GM18526 (cell line): ENCODE results near the gene ZNF217.

Experiments
- POLR2A ChIP-seq: IDR thresholded peaks from 3 replicates; pipeline ENCODE4 v1.6.1; 2011; ENCODE audit not compliant: insufficient read length; ENCODE audit errors: extremely low read depth

ZNF217 gene

DNA sequence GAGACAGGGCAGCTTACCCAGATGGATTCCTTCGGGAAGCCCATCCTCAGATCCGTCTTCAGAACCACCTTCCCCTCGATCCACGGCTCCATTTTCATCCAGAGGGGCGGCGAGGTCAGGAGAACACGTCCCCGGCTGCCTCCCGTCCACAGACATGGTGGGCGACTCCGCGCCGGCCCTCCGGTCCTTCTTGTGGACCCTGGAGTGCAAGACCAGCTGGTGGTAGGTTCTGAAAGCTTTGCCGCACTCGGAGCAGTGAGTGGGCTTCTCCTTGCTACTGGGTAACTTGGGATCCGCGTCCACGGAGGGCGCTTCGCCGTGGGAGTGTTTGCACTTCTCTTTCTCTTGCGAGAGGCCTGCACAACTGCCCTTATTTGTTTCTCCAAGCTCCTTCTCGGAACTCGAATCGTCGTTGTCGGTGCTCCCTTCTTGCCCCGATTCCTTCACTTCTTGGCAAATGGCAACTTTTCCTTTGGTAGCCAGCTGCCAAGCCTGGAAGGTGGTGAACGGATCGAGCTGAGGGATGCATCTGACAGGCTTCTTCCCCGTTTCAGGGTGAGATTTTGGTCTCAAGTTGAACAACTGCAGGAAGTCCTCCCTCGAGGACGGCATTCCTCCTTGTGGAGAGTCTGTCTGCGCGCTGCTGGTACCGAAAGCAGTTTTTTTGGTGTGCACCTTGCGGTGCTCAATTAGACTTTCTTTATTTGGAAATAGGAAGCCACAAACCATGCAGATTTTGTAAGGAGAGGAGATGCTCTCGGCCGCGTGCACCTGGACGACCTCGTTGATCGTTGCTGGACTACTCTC is 12.0 kb downstream of the ZNF217 start:
- peak; percentile 4 for TF ChIP-seq POLR2A

DNA sequence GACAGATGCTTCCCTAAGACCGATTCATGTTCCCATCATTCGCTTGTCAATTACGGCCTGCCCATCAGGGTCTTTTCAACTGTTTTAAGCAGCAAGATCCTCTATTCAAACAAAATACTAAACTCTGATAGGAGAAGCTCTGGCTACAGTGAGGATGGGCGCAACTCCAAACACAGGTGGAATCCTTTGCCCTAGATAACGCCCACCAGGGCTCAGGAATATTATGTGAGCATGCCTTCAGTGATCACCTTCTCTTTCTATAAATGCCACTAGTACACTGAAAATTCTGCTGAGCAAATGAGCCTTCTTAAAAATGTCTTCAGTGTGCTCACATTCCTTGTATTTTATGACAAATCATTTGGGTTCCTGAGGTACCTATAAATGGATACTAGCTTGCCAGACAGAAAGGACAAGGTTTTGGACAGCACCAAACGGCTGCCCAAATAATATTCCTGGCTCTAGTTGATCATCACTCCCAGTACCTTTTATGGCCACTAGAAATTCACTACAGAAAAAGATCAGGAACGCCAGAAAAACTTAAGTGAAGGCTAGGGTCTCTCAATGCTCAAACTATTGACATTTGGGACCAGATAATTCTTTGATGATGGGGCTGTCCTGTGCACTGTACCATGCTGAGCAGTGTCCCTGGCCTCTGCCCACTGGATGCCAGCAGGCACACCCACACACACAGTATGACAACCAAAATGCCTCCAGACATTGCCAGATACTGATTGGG is 13.1 kb downstream of the ZNF217 start:
- TF ChIP-seq POLR2A, result no peak

DNA sequence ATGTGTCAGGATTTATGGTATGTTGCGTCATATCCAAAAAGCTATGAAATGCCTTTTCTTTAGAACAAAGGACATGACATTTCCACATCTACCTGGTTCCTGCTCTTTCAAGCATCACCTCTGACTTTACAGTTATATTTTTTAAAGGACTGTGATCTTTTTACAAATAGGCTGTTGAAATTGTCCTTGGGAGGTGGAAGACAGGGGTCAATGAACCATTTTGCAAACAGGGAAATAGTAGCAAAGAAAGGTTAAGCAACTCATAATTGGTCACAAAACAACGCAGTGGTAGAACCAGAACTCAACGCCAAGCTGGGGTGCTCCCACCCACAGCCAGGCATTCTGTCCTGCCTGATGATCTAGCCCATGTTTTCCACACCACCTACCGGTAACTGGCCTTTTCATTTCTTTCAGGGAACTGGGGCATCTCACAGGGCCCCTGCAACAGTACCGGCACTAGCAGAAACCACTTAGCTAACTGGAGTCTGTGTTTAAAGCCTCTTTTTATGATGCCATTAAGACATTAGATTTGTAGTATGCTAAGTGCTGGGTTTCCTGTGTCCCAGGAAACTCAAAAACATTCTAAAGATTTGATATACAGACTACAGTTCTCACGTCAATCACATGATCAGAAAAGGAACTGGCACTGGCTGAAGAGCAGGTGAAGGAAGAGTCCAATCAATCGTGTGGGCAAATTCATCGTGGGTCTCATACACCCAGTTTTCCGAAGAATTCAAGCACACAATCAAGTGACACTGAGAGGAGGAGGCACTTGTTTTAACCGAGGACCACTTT is 13.9 kb downstream of the ZNF217 start:
- TF ChIP-seq POLR2A, result no peak

DNA sequence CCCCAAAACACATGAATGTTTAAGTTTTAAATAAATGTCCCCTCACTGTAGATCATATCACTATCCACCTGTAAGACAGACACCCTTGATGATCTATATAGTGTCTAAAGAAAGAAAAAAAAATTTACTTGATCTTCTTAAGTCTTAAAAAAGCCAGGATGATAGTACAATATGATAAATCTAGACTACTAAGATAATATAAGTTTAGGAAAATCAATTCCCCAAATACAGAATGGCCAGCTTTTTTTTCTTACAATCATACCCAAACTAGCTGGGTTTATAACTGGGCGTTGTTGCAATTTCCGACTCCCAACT is 14.4 kb downstream of the ZNF217 start:
- TF ChIP-seq POLR2A, result no peak

DNA sequence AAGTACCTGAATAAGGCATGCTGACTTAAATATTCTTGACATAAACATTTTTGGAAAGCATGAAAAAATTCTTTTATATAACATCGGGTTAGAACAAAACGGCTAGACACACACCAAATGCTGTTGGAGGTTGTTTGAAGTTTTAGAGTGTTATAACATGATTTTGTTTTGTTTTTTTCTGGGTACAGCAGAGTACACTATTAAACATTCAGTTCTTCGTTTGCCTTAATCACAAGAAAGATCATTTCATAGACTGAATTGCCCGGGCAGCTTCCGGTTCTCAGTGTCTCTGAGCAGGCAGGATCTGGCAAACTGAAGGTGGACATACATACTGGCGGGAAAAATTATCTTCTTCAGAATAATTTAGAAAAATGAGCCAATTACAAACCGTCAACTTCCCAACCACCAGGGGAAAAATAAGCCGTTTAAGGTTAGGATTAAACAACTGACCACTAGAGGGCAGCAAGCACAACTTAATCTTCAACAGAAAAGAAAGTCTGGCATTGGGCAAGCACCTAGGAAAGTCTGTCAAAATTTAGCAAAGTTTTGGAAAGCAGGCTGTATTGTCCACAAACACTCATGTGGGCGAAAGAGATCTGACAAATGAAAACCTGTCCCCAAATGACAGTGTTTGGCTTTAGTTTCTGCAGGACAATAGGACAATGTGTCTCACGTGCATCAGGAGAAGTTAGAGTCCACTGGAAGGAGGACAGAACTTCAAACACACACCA is 15.0 kb downstream of the ZNF217 start:
- no peak for TF ChIP-seq POLR2A

DNA sequence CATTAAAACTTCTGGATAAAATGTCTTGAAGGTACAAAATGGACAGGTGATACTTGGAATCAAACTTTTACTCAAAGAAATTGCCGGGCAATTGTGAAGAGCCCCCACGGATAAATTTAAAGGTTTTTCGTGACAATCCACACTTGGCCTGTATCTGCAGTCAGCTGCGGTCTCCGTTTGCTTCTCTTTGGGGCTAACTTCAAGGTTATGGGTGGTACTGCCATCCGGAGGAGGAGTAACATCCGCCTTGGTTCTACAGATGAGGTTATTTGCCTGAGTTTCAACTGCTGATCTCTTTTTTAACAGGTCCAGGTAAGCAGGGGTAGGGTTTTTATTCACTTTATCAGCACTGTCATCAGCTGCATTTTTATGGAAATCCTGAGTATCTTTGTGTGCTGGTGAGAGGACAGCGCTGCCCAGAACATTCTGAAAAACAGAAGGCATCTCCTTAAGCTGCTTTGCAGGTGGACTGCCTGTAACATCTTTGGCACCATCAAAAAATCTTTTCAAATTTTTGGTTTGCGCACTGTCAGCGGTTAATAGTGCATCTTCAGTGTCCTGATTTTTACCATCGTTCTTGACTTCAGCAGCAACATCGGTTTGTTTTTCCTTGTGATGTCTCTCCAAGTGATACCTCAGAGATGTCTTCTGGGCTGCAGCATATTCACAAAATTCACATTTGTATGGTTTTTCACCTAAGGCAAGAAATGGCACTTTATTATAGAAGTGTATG is 16.9 kb downstream of the ZNF217 start:
- no peak for TF ChIP-seq POLR2A

DNA sequence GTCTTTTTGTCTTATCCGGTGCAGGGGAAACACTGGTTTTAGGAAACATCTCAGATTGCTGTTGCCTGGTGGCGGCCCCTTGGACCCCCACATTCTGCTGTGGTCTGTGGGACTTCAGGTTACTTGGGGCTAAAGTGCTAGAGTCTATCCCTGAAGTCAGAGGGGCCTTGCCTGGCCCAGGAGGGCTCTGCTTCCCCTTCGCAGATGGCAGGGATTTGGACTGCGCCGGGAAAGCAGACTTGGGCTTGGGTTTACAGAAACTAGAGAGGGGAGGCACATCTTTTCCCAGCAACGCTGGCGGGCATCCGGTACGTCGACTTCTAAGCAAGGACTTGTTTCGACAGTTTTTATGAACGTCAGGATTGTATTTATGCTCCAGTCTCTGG is 17.5 kb downstream of the ZNF217 start:
- no peak for TF ChIP-seq POLR2A

DNA sequence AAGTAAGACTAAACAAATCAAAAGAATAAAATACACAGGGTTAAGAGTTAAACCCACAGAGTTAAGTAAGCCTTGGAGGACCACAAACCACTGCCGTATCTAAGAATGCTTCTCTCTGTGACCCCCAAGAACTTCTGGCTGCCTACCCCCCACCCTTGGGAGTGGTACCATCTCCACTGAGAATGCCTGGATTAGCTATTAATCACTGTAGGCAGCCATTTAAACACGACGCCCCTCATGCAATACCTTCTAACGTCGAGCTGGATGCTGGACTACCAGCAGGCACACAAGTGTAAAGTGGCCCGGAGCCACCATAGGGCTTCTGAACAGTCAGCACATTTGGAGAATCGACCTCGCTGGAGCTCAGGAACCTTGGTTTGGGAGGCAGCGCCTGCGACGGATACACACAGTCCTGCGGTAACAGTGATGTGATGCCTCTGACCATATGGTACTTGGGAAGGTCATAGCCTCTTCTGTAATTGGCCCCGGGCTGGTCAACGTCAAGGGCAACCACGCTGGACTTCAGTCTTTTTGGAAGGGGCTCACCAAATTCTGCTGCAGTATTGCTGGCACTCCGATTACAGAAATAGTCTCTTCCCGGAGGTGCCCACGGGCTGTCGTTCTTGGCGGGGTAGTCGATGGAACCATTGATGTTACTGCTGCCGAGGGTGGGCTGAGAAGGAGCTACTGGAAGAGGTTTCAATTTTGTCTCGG is 18.0 kb downstream of the ZNF217 start:
- no peak for TF ChIP-seq POLR2A

DNA sequence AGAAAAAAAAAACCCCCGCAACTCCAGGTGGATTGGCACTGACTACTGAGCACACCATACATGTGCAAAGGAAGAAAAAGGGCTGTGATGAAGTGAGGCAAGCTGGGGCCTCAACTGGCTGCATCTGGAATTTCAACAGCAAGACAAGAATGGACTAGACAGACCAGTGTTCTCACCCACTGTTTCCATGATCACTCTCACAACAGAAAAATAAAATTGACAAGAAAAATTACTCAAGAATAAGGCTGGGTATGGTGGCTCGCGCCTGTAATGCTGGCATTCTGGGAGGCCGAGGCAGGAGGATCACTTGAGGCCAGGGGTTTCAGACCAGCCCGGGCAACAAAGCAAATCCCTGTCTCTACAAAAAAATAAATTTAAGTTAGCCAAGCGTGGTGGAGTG is 18.8 kb downstream of the ZNF217 start:
- no peak for TF ChIP-seq POLR2A

DNA sequence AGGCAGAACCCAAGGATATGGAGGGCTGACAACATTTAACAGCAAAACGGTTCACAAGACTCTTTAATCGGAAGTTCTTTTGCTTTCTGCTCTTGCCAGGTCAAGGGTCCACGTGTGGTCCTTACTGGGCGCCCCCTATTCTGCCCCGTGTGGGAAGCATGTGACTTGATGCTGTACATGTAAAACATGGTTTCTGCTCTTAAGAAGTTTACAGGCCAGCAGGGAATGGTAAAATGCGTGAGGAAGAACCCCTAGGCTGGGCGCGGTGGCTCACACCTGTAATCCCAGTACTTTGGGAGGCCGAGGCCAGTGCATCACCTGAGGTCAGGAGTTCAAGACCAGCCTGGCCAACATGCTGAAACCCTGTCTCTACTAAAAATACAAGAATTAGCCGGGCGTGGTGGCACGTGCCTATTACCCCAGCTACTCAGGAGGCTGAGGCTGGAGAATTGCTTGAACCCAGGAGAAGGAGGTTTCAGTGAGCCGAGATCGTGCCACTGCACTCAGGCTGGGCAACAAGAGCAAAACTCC is 19.3 kb downstream of the ZNF217 start:
- no peak for TF ChIP-seq POLR2A

DNA sequence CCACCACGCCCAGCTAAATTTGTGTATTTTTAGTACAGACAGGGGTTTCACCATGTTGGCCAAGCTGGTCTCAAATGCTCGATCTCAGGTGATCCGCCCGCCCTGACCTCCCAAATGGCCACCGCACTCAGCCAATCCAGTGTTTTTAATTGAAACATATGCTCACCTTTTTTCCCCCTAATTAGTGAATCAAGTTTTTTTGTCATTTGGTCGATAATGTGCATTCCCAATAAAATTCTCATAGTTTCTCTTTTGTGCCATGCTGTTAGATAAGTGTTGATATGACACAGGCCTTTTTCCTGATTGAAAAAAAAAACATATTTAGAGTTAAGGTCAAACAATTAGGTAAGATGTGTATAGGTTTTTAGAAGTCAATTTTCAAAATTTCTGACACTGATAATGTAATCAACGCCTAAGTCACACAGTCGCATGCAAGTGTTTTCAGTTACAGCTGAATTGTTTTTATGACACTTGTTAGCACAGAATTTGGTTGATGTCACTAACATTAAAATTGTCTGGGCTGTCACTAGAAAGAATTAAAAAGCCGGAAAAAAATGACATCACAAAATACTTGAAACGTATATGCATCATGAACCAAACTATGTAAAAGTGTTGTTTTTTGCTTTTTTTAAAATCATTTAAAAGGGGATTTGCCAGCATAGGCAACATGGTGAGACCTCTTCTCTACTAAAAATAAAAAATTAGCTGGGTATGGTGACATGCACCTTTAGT is 21.9 kb downstream of the ZNF217 start:
- TF ChIP-seq POLR2A, result no peak

DNA sequence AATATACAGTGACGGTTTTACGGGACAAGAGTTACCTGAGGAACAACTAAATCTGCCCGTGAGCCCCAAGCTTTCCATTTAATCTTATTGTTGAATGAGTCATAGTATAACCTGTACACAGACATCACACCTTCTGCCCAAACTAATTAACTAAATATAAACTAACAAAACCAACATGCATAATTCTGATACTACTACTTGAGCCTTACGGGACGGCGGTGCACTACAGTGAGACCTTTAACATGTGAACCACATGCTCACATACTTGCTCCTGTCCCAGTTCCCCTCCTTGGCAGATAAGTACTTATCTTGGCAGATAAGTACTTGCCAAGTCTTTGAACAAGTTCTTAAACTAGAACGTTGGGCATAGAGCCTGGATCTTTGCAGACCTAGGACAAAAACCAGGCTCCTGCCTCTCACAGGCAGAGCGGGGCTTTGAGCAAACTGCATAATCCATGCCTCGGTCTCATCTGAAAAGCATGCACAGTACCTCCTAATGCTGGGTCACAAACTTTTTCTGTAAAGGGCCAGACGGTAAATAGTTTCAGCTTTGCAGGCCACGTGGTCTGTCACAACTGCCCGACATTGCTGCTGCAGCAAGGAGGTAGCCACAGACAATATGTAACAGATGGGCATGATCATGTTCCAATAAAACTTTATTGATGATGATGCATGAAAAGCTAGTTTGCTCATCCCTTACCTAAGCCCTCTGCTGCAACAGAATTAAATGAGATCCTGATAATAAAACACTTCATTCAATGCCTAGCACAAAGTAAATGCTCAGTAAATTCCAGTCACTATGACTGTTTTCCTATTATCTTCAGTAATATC is 23.0 kb downstream of the ZNF217 start:
- no peak for TF ChIP-seq POLR2A
